Activated CD4-positive, alpha-beta T cell treated with anti-CD3 and anti-CD28 coated beads, Interleukin-2, amount 10 ng/mL, durations not matched to agents 7 days and 5 days (primary cell): ENCODE data around the gene SRMS. TPM values are rescaled to one million over a fixed set of nuclear protein-coding genes. Genes with fewer than 3 reads are reported as not detected.

Experiments used
- CTCF ChIA-PET: fragments of 350-600 bp; sonication (Branson Sonifier 250); formaldehyde crosslinking; loops from one replicate; lab custom pipeline; 2021; ENCODE audit warnings: antibody characterized with exemption; lab: Charles Lee
- POLR2A ChIA-PET: fragments of 350-600 bp; sonication (Branson Sonifier 250); formaldehyde crosslinking; loops from one replicate; lab custom pipeline; 2021; ENCODE audit warnings: antibody characterized with exemption; lab: Charles Lee
- DNase-seq: peaks from one replicate; pipeline ENCODE4 v3.0.0-alpha.2; 2020
- H3K27ac Mint-ChIP-seq: one replicate; pipeline ENCODE4 v1.8.0; 2021; ENCODE audit warnings: mild to moderate bottlenecking, moderate library complexity, mixed read lengths
- H3K27me3 Mint-ChIP-seq: one replicate; pipeline ENCODE4 v1.8.0; 2021; ENCODE audit warnings: mixed read lengths
- H3K36me3 Mint-ChIP-seq: one replicate; pipeline ENCODE4 v1.8.0; 2021; ENCODE audit warnings: low read depth, mixed read lengths
- H3K4me1 Mint-ChIP-seq: one replicate; pipeline ENCODE4 v1.8.0; 2021; ENCODE audit warnings: mixed read lengths
- H3K4me3 Mint-ChIP-seq: one replicate; pipeline ENCODE4 v1.8.0; 2021; ENCODE audit warnings: mild to moderate bottlenecking, moderate library complexity, mixed read lengths
- H3K9me3 Mint-ChIP-seq: one replicate; pipeline ENCODE4 v1.8.0; 2021; ENCODE audit warnings: mixed read lengths
- total RNA-seq, 2 experiments: library from RNA; stranded (reverse); gene quantifications; one replicate each; pipeline ENCODE4 v1.2.3, GENCODE V29; 2021

SRMS gene
- total RNA-seq, 2 experiments from 2014 or later = not detected

GRCh38 chr20:63527184-63527583 lies 20.4 kb downstream of the SRMS start:
- CTCF ChIA-PET = interaction anchor here (0.6 to 2.0 kb wide), 3 partner anchors 10 to 595 kb away, joined by 3 to 7 read pairs (median 3); partner anchors contain the start of gene PTK6
- Mint-ChIP-seq H3K27me3 (peaks cover 6% of the 10 kb centered on the region), H3K4me3 (no peak overlapping the region), H3K36me3 (peaks cover 19% of the 10 kb centered on the region), H3K9me3 (peaks cover 8% of the 10 kb centered on the region), H3K4me1 (peaks cover 8% of the 10 kb centered on the region), H3K27ac (no peak overlapping the region)
- POLR2A ChIA-PET = no interaction called here
- no peak for DNase-seq

- DNase-seq = no peak
- ChIA-PET POLR2A (no interaction called here), CTCF (no interaction called here)
- H3K36me3 Mint-ChIP-seq = peaks cover 23% of the 10 kb centered on the region
- H3K4me1 Mint-ChIP-seq = peaks cover 9% of the 10 kb centered on the region
- H3K27ac Mint-ChIP-seq = no peak overlapping the region
- H3K9me3 Mint-ChIP-seq = peaks cover 8% of the 10 kb centered on the region
- H3K4me3 Mint-ChIP-seq = no peak overlapping the region
- peaks cover 6% of the 10 kb centered on the region for H3K27me3 Mint-ChIP-seq
Observed at GRCh38 chr20:63525971-63526370, 21.6 kb downstream of the SRMS start.

- DNase-seq = no peak
- ChIA-PET POLR2A (no interaction called here), CTCF (no interaction called here)
- Mint-ChIP-seq H3K27me3 (peaks cover 6% of the 10 kb centered on the region), H3K36me3 (peaks cover 23% of the 10 kb centered on the region), H3K4me1 (peaks cover 9% of the 10 kb centered on the region), H3K27ac (no peak overlapping the region), H3K9me3 (peaks cover 8% of the 10 kb centered on the region), H3K4me3 (no peak overlapping the region)
Observed at GRCh38 chr20:63525185-63525584, 22.4 kb downstream of the SRMS start.

- Mint-ChIP-seq H3K4me1 (peaks cover 14% of the 10 kb centered on the region), H3K9me3 (peaks cover 8% of the 10 kb centered on the region), H3K27me3 (peaks cover 6% of the 10 kb centered on the region), H3K36me3 (peaks cover 23% of the 10 kb centered on the region), H3K4me3 (no peak overlapping the region), H3K27ac (no peak overlapping the region)
- CTCF ChIA-PET = interaction anchor here (0.7 to 1.5 kb wide), 4 partner anchors 14 to 597 kb away, joined by 3 to 4 read pairs (median 4); partner anchors contain the start of gene PTK6
- POLR2A ChIA-PET = no interaction called here
- no peak for DNase-seq
Observed at GRCh38 chr20:63522981-63523611, 24.5 kb downstream of the SRMS start.

DNA sequence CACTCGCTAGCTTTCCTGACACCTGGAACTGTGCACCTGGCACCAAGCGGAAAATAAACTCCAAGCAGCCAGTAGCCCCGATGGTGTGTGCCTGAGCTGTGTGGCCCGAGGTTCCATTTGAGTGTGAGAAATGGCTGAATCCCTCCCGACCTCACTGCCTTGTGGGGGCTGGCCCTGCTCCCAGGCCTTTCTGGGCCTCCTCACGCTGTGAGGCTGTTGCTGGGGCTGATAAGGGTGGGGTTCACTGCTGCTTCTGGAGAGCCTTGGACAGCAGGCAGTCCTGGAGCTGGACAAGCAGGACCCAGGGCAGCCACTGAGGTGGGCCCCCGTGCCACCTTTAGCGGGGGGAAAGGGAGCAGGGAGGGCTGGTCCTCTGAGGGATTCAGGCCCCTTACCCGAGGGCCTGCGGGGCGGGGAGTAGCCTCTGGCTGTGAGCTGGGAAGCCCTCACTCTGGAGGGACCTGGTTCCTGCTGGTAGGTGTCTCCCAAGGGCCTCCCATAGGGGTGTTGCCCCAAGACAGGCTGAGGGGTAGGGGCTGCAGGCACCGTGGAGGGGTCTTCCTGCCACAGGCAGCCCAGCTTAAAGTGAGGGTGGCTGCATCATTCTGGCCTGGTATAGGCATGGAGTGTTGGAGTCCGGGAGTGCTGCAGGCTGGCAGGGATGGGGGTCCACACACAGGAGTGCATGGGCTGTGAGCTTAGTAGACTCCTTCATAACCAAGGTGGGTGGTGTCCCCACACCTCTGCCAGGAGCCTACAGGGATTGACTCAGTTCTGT lies 25.3 kb downstream of the SRMS start:
- peaks cover 23% of the 10 kb centered on the region for H3K36me3 Mint-ChIP-seq
- H3K9me3 Mint-ChIP-seq = peaks cover 8% of the 10 kb centered on the region
- H3K4me3 Mint-ChIP-seq = peak overlapping the region; percentile 59
- POLR2A ChIA-PET = no interaction called here
- H3K4me1 Mint-ChIP-seq = peaks cover 12% of the 10 kb centered on the region
- DNase-seq = no peak
- H3K27me3 Mint-ChIP-seq = peaks cover 3% of the 10 kb centered on the region
- CTCF ChIA-PET = interaction anchor here (0.6 to 2.3 kb wide), 6 partner anchors 12 to 598 kb away, joined by 3 to 21 read pairs (median 4); partner anchors contain the start of gene PTK6
- peak overlapping the region; percentile 62 for H3K27ac Mint-ChIP-seq

DNA sequence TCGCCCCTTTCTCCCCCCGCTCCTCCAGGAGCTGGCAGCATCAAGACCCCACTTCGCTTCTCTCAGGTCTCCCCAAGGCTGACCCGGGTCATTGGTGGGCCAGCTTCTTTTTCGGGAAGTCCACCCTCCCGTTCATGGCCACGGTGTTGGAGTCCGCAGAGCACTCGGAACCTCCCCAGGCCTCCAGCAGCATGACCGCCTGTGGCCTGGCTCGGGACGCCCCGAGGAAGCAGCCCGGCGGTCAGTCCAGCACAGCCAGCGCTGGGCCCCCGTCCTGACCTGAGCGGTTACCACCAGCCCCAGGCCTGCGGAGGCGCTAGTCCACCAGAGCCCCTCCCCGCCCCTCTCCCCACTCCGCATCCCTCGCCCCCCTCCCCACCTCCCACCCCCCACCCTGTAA lies 25.9 kb downstream of the SRMS start:
- Mint-ChIP-seq H3K36me3 (peaks cover 23% of the 10 kb centered on the region), H3K27ac (peak overlapping the region; percentile 81), H3K27me3 (no peaks in the 10 kb centered on the region), H3K9me3 (peaks cover 8% of the 10 kb centered on the region), H3K4me3 (peak overlapping the region; percentile 73), H3K4me1 (peaks cover 12% of the 10 kb centered on the region)
- ChIA-PET CTCF (interaction anchor here (1.0 to 2.3 kb wide), 5 partner anchors 13 to 536 kb away, joined by 3 to 21 read pairs (median 4); partner anchors contain the start of gene PTK6), POLR2A (interaction anchor here (0.7 kb wide), 1 partner anchor 25 kb away, joined by 3 read pairs; no protein-coding TSS in a partner anchor)
- DNase-seq = no peak

- CTCF ChIA-PET = interaction anchor here (0.6 to 2.3 kb wide), 7 partner anchors 13 to 536 kb away, joined by 3 to 21 read pairs (median 4); partner anchors contain the start of gene PTK6
- H3K9me3 Mint-ChIP-seq = peaks cover 8% of the 10 kb centered on the region
- H3K4me1 Mint-ChIP-seq = peaks cover 12% of the 10 kb centered on the region
- H3K4me3 Mint-ChIP-seq = peak overlapping the region; percentile 73
- POLR2A ChIA-PET = interaction anchor here (0.7 kb wide), 2 partner anchors 24 to 307 kb away, joined by 3 read pairs; no protein-coding TSS in a partner anchor
- peak overlapping the region; percentile 81 for H3K27ac Mint-ChIP-seq
- no peaks in the 10 kb centered on the region for H3K27me3 Mint-ChIP-seq
- peak; percentile 77 for DNase-seq
- H3K36me3 Mint-ChIP-seq = peaks cover 23% of the 10 kb centered on the region
Observed at GRCh38 chr20:63520934-63521601, 26.5 kb downstream of the SRMS start.

DNA sequence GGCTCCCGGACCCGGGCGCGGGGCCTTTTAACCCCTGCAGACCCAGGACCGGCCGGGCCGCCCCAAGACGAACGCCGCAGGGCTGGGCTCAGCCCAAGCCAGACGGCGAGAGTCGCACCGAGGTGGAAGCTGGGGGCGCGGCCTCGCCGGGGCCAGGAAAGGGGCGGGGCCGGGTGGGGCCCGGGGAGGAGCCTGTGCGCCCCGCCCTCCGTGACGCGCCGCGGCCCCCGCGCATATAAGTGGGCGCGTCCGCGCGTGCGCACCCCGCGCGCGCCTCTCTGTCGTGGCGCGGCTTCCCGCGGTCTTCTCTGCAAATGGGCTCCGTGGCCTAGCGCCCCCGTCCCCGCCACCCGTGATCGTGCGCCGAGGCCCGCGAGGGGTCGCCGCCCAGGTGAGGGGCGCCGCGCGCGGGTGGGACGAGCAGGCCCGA lies 27.0 kb downstream of the SRMS start, which contains the start of gene PPDPF:
Gene PPDPF, plus strand, starts transcription at position 262 of the 430 bp plus-strand sequence. CDS start 544 bp downstream, outside the sequence.
- ChIA-PET CTCF (interaction anchor here (0.6 to 2.3 kb wide), 7 partner anchors 14 to 537 kb away, joined by 3 to 21 read pairs (median 4); partner anchors contain the start of gene PTK6), POLR2A (interaction anchor here (0.7 kb wide), 1 partner anchor 308 kb away, joined by 3 read pairs; no protein-coding TSS in a partner anchor)
- peak; percentile 84 for DNase-seq
- peaks cover 10% of the 10 kb centered on the region for H3K9me3 Mint-ChIP-seq
- peak within 1 kb of the TSS; percentile 90 for H3K27ac Mint-ChIP-seq
- H3K4me1 Mint-ChIP-seq = peaks cover 12% of the 10 kb centered on the region
- H3K36me3 Mint-ChIP-seq = peaks cover 23% of the 10 kb centered on the region
- peak within 1 kb of the TSS; percentile 73 for H3K4me3 Mint-ChIP-seq
- H3K27me3 Mint-ChIP-seq = peaks cover 3% of the 10 kb centered on the region

DNA sequence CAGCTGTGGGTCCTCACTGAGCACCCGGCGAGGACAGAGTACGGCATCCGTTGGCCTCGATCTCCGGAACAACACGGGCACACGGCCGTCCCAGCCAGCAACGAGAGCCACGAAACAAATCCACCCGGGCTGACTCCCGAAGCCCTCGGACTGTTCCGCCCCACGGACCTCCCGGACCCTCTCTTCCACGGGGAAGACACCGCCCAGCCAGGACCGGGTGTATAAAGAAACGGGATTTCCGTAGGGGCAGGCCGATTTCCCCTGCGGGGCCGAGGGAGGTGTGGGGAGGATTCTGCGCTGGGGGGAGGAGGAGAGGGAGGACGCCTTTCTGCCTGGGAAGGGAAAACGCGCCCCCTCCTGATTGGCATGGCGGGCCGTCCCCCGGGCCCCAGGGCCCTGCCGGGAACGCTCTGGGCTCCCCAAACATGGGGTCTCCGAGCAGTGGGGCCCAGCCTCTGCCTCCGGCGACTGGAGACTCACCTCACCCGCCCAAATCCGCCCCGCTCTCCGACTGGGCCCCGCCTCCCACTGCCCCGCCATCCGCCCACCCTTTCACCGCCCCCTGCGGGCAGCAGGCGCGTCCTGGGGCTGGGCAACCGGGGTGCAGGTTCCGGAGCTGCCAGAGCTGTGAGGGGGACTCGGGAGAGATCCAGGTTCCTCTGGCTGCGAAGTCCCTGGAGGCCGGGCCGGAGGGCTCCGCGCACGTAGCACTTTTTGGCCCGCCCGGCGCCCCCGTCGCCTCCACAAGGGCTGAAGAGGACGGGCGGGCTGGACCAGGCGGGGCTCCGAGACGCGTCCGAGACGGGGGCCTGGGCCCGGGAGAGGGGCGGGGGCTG lies 27.7 kb downstream of the SRMS start:
- ChIA-PET POLR2A (no interaction called here), CTCF (interaction anchor here (0.5 to 2.3 kb wide), 5 partner anchors 10 to 114 kb away, joined by 3 to 21 read pairs (median 4); partner anchors contain the start of gene PTK6)
- Mint-ChIP-seq H3K27me3 (peaks cover 9% of the 10 kb centered on the region), H3K27ac (peak overlapping the region; percentile 74), H3K36me3 (peaks cover 23% of the 10 kb centered on the region), H3K4me3 (peak overlapping the region; percentile 67), H3K9me3 (peaks cover 15% of the 10 kb centered on the region), H3K4me1 (peaks cover 12% of the 10 kb centered on the region)
- DNase-seq = peak; percentile 71

- ChIA-PET POLR2A (no interaction called here), CTCF (interaction anchor here (1.4 kb wide), 1 partner anchor 10 kb away, joined by 4 read pairs; no protein-coding TSS in a partner anchor)
- H3K27ac Mint-ChIP-seq = peak overlapping the region; percentile 73
- H3K36me3 Mint-ChIP-seq = peaks cover 21% of the 10 kb centered on the region
- H3K27me3 Mint-ChIP-seq = peaks cover 14% of the 10 kb centered on the region
- peaks cover 19% of the 10 kb centered on the region for H3K9me3 Mint-ChIP-seq
- peaks cover 13% of the 10 kb centered on the region for H3K4me1 Mint-ChIP-seq
- H3K4me3 Mint-ChIP-seq = peak overlapping the region; percentile 67
- DNase-seq = no peak
Observed at GRCh38 chr20:63518946-63519667, 28.4 kb downstream of the SRMS start.

- POLR2A ChIA-PET = no interaction called here
- Mint-ChIP-seq H3K9me3 (peaks cover 18% of the 10 kb centered on the region), H3K36me3 (peaks cover 15% of the 10 kb centered on the region), H3K4me1 (peaks cover 11% of the 10 kb centered on the region), H3K4me3 (no peak overlapping the region), H3K27ac (no peak overlapping the region), H3K27me3 (peaks cover 17% of the 10 kb centered on the region)
- CTCF ChIA-PET = interaction anchor here (1.4 to 1.7 kb wide), 2 partner anchors 11 to 22 kb away, joined by 4 to 7 read pairs; no protein-coding TSS in a partner anchor
- DNase-seq = no peak
Observed at GRCh38 chr20:63518351-63518861, 29.1 kb downstream of the SRMS start.
